ENCODE measurements around the gene TOM1L1. TPM values are rescaled to one million over a fixed set of nuclear protein-coding genes. Genes with fewer than 3 reads are reported as not detected.

The TOM1L1 gene
- total RNA-seq, 1 experiment from 2014 or later, result 58.5 TPM

- H3K36me3 Mint-ChIP-seq, result no peaks in the 10 kb centered on the region
- ChIA-PET POLR2A (no interaction called here), CTCF (interaction anchor here (0.5 to 3.7 kb wide), 12 partner anchors 10 to 740 kb away, joined by 3 to 38 read pairs (median 4); no protein-coding TSS in a partner anchor)
- ATAC-seq, result peak; percentile 73
- no peaks in the 10 kb centered on the region for H3K27me3 Mint-ChIP-seq (ENCODE audit: low read depth)
- no peak overlapping the region for H3K27ac Mint-ChIP-seq
- H3K4me3 Mint-ChIP-seq, result no peak overlapping the region
- peak; percentile 24; the same call in 1 of the 2 replicates for TF ChIP-seq CTCF (IDR thresholded peaks at IDR 0.05)
- no peak for TF ChIP-seq CREM (CRISPR knock-in tag; IDR thresholded peaks at IDR 0.05)
- no peak for DNase-seq (ENCODE audit: low spot score)
- H3K9me3 Mint-ChIP-seq, result no peaks in the 10 kb centered on the region
- no peaks in the 10 kb centered on the region for H3K4me1 Mint-ChIP-seq
Measured at GRCh38 chr17:54992797-54993639, 92.4 kb downstream of the TOM1L1 start.

- no peaks in the 10 kb centered on the region for H3K4me1 Mint-ChIP-seq
- H3K27ac Mint-ChIP-seq, result no peak overlapping the region
- no peak for ATAC-seq
- CTCF ChIA-PET, result interaction anchor here (2.3 kb wide), 1 partner anchor 9 kb away, joined by 7 read pairs; no protein-coding TSS in a partner anchor
- H3K4me3 Mint-ChIP-seq, result no peak overlapping the region
- H3K27me3 Mint-ChIP-seq (ENCODE audit: low read depth), result no peaks in the 10 kb centered on the region
- H3K9me3 Mint-ChIP-seq, result no peaks in the 10 kb centered on the region
- 0 out of 2 replicates have a peak, but pooled peaks cover 3% of the 10 kb centered on the region for H3K36me3 Mint-ChIP-seq
- DNase-seq (ENCODE audit: low spot score), result no peak
- POLR2A ChIA-PET, result no interaction called here
- TF ChIP-seq SOX15 (CRISPR knock-in tag; IDR thresholded peaks at IDR 0.05), result no peak
- no peak for TF ChIP-seq E2F5 (CRISPR knock-in tag; IDR thresholded peaks at IDR 0.05)
- no peak for TF ChIP-seq TEAD1 (CRISPR knock-in tag; IDR thresholded peaks at IDR 0.05)
- TF ChIP-seq ARID4B (CRISPR knock-in tag; IDR thresholded peaks at IDR 0.05; ENCODE audit: borderline replicate concordance), result no peak
- TF ChIP-seq PRRX2 (CRISPR knock-in tag; IDR thresholded peaks at IDR 0.05), result no peak
- TF ChIP-seq CDX4 (CRISPR knock-in tag; IDR thresholded peaks at IDR 0.05; ENCODE audit: borderline replicate concordance), result no peak
- no peak for TF ChIP-seq HMGA2 (CRISPR knock-in tag; IDR thresholded peaks at IDR 0.05)
- no peak for TF ChIP-seq ZNF219 (CRISPR knock-in tag; IDR thresholded peaks at IDR 0.05; ENCODE audit: borderline replicate concordance)
- TF ChIP-seq MLX (CRISPR knock-in tag; IDR thresholded peaks at IDR 0.05), result no peak
- no peak for TF ChIP-seq IRF2 (CRISPR knock-in tag; IDR thresholded peaks at IDR 0.05; ENCODE audit: borderline replicate concordance, low read depth)
- no peak for TF ChIP-seq AFF4 (CRISPR knock-in tag; IDR thresholded peaks at IDR 0.05; ENCODE audit: borderline replicate concordance)
- no peak for TF ChIP-seq TCF7 (CRISPR knock-in tag; IDR thresholded peaks at IDR 0.05; ENCODE audit: low read depth)
- no peak for TF ChIP-seq USF1 (CRISPR knock-in tag; IDR thresholded peaks at IDR 0.05)
- no peak for TF ChIP-seq ZMAT4 (CRISPR knock-in tag; IDR thresholded peaks at IDR 0.05)
Measured at GRCh38 chr17:54996441-54996840, 95.8 kb downstream of the TOM1L1 start.
